Choroid plexus epithelial cell (primary cell): ENCODE measurements around the gene FCRL6.

Source experiments
- DNase-seq: peaks from one replicate; pipeline ENCODE4 v3.0.0-alpha.2; 2010; ENCODE audit warnings: low read depth
- H3K4me3 ChIP-seq: 2 replicates; pipeline ENCODE4 v1.5.1; 2011; ENCODE audit warnings: low read depth, mild to moderate bottlenecking, control low read depth, low read length, moderate library complexity
- TF ChIP-seq, protein P1 (sequence below): conservative IDR thresholded peaks from 2 replicates; pipeline ENCODE4 v1.5.1; 2011; ENCODE audit warnings: low read depth, mild to moderate bottlenecking, control low read depth, inconsistent platforms, low read length, moderate library complexity

The FCRL6 gene

DNA sequence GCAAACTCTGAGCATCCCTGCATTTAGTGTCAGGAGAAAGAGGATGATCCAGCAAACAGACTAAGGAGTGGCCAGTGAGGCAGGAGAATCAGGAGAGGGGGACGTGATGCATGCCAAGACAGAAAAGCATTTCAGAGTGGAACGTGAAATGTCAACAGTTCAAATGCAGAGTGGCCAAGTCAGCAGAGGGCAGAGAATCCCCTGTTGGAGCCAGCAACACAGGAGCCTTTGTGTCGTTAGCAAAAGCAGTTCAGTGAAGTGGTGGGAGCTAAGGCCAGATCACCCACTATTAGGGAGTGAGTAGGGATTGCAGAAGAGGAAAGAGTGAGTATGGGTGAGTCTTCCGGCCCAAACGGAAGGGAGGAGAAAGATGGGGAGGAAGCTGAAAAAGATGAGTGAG, 6.6 kb upstream of the FCRL6 start:
- TF ChIP-seq, protein P1, sequence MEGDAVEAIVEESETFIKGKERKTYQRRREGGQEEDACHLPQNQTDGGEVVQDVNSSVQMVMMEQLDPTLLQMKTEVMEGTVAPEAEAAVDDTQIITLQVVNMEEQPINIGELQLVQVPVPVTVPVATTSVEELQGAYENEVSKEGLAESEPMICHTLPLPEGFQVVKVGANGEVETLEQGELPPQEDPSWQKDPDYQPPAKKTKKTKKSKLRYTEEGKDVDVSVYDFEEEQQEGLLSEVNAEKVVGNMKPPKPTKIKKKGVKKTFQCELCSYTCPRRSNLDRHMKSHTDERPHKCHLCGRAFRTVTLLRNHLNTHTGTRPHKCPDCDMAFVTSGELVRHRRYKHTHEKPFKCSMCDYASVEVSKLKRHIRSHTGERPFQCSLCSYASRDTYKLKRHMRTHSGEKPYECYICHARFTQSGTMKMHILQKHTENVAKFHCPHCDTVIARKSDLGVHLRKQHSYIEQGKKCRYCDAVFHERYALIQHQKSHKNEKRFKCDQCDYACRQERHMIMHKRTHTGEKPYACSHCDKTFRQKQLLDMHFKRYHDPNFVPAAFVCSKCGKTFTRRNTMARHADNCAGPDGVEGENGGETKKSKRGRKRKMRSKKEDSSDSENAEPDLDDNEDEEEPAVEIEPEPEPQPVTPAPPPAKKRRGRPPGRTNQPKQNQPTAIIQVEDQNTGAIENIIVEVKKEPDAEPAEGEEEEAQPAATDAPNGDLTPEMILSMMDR: no peak
- no peak overlapping the region for H3K4me3 ChIP-seq
- no peak for DNase-seq

DNA sequence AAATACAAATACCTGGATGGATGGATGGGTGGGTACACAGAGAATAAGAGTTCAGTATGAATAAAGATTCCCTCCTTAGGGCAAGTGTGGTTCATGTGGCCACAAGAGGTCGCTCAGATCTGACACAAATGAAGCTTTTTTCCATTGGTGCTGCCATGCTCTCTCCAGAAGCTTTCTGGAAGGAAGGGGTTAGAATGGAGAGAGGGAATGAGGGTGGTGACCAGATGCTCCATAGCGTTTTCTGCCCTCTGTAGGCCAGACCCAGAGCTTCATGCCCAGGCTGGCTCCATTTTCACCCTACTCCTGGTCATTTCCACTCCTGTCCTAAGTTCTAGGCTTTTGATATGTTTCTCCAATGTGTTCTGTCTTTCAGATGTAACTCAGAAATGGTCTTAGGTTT, 3.3 kb upstream of the FCRL6 start:
- no peak overlapping the region for H3K4me3 ChIP-seq
- TF ChIP-seq, protein P1: peak; percentile 82
- DNase-seq: peak; percentile 92

DNA sequence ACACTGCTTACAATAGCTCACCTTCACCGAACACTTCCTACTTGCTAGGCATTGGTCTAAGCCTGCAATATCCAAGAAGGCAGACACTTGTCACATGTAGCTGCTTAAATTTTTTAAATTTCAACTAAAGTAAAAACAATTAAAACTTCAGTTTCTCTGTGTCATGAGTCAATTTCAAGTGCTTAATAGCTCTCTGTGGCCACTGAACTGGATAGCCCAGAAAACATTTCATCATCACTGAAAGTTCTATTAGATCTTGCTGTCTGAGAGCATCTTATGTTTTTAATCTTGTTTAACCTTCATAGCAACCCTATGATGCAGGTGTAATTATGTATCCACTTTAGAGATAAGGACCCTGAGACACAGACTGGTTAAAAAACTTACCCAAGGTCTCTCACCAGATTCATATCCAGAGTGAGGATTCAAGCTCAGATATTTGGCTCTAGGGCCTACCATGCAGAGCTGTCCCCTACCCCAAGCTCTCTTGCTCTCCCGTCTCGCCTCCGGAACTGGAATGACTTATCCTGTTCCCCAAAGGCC, 2.6 kb upstream of the FCRL6 start:
- no peak for DNase-seq
- no peak overlapping the region for H3K4me3 ChIP-seq
- TF ChIP-seq, protein P1: no peak

DNA sequence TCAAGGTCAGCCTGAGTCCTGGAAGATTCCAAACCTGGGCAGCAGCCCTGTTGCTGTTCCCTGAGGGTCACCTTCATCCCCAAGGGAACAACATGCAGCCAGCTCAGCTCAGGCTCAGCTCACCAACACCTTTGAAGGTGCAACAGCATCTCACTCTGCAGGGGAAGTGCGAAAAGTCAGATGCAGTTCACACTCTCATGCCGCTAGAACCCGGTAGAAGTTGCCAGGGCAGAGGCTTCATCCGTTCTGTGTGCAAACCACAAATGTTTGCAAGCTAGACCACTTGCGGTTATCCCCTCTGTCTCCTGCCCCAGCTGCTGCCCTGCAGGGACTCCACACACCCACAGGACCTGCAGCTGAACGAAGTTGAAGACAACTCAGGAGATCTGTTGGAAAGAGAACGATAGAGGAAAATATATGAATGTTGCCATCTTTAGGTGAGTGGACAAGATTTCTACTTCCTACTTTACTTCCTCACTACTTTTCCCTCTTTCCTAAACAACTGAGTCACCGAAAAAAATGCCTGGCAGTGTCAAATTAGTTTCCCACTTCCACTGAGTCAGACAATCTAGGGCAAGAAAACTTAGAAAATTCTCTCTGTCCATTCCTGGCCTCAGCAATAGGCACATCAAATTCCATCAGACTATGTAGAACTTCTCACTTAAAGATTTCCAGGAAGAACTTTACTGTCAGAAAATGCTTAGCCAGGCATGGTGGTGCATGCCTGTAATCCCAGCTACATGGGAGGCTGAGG, 1.8 kb upstream of the FCRL6 start:
- no peak for DNase-seq
- TF ChIP-seq, protein P1: no peak
- no peak overlapping the region for H3K4me3 ChIP-seq

DNA sequence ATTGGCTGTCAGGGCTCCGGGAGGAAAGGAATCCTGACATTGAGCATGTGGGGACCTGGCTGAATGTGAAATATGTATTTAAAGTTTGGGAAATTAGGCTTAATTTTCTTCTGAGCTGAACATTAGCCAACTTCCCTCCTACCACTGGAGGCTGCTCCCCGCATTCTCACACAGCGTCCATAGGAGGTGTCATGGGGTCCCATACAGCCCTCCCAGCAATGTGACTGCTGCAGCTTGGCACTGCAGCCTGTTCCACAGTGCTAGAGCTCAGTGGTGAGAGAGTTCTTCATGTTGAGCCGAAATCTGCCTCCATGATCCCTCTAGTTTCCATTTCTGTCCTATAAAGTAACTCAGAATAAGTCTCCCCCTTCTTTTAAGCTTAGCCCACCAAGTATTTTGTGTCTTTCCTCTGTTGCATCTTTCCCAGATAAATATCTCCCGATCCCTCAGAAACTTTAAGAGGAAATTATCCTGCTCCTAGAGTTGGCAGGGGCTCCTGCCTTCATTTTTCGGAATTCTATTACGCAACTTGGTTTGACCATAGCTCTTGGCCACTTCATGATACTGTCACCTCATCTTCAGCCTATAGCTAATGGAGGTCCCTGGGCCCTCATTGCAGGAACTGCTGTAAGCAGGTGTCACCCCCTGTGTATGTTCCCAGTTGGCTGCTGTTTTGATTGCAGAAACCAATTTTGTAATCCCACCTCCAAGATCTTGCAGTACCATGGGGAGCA, 2.0 kb downstream of the FCRL6 start:
- H3K4me3 ChIP-seq: no peak overlapping the region
- DNase-seq: no peak
- TF ChIP-seq, protein P1: no peak

DNA sequence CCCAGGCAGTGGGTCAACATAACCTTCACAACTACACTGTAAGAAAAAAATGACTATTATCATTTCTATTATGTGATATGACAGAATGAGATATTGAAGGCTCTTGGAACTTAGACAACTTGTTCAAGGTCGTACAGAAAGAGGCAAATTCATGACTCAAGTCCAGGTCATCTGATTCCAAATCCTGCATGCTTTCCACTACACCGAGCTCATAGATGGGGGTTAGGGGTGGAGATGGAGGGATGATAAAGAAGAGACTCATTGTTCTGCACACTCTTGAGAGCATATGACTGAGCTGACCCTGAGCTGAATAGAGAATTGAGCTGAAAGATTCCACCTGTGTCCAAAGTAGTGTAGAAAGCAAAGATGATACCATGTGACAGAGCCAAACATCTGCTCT, 2.8 kb downstream of the FCRL6 start:
- no peak for DNase-seq
- no peak overlapping the region for H3K4me3 ChIP-seq
- TF ChIP-seq, protein P1: no peak
